ENCODE results near the gene HHEX.

GRCh38 chr10:92699193-92699517 is 9.4 kb downstream of the HHEX start:
- no peak for TF ChIP-seq CTCF (IDR thresholded peaks at IDR 0.05; ENCODE audit: low read depth, low read length)
- no peak for TF ChIP-seq POLR2A (IDR thresholded peaks at IDR 0.05; ENCODE audit: extremely low read depth, insufficient read length)
- TF ChIP-seq MAX (IDR thresholded peaks at IDR 0.05; ENCODE audit: low read depth, low read length), result no peak

Data from NB4 (cell line).